ENCODE measurements around the gene TNIP1. TPM values are rescaled to one million over a fixed set of nuclear protein-coding genes. Genes with fewer than 3 reads are reported as not detected.

The TNIP1 gene
- total and polyA plus RNA-seq, 2 experiments from 2014 or later: 57.0 to 64.6 TPM

DNA sequence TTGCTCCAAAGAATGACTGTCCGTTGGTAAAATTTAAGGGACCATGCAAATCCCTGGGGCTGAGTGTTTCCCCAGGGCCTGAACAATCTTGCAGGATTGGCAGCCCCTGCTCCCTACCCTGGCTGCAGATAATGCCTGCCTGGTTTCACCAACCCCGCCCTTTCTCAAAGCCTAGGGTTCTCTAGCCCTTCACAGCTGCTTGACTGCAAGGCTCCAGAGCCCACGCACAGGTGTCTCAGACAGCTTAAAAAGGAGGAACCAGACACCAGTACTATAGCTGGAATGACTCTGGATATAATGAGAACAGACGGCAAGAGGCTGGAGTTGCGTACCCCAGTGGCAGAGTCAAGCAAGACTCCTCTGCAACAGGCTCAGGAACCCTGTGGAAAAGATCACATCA is 25.2 kb upstream of the TNIP1 start:
- no peaks in the 10 kb centered on the region for H3K9me3 ChIP-seq (ENCODE audit: low read depth)
- no peak overlapping the region for H3K27ac ChIP-seq
- H3K4me3 ChIP-seq: no peak overlapping the region
- no peak for DNase-seq (ENCODE audit: low spot score)
- H2AFZ ChIP-seq: no peak overlapping the region
- H3K4me1 ChIP-seq (ENCODE audit: insufficient read depth): peaks cover 3% of the 10 kb centered on the region
- H3K4me2 ChIP-seq: no peak overlapping the region
- H3K36me3 ChIP-seq (replicated peaks; ENCODE audit: insufficient read depth, low read depth): no peaks in the 10 kb centered on the region
- H3K79me2 ChIP-seq: no peaks in the 10 kb centered on the region
- no peaks in the 10 kb centered on the region for H3K27me3 ChIP-seq
- no peaks in the 10 kb centered on the region for H4K20me1 ChIP-seq (ENCODE audit: insufficient read depth, poor library complexity, severe bottlenecking)
- no peak for TF ChIP-seq EZH2phosphoT487 (IDR thresholded peaks at IDR 0.05; ENCODE audit: low read depth, severe bottlenecking, unreplicated experiment)
- H3K9me2 ChIP-seq (replicated peaks; ENCODE audit: insufficient read depth): no peaks in the 10 kb centered on the region
- 91% methylated on average over 5 of the region's 5 CpGs for WGBS (ENCODE audit: low lambda C conversion rate, missing lambda C conversion rate)

DNA sequence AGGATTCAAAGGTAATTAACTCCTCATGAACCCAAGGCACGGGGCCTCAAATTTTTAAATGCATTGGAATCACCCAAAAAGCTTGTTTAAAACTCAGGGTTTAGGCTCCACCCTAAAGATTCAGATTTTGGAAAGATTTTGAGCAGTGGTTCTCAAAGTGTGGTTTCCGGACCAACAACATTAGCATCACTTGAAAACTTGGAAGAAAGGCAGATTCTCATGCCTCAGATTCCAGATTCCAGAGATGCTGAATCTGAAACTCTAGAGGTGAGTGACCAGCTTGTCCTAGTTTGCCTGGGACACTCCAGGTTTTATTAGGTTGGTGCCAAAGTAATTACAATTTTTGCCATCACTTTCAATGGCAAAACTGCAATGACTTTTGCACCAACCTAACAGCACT is 24.7 kb upstream of the TNIP1 start:
- H3K9me3 ChIP-seq (ENCODE audit: low read depth): no peaks in the 10 kb centered on the region
- H3K27me3 ChIP-seq: no peaks in the 10 kb centered on the region
- no peaks in the 10 kb centered on the region for H3K36me3 ChIP-seq (replicated peaks; ENCODE audit: insufficient read depth, low read depth)
- no peaks in the 10 kb centered on the region for H4K20me1 ChIP-seq (ENCODE audit: insufficient read depth, poor library complexity, severe bottlenecking)
- no peak for DNase-seq (ENCODE audit: low spot score)
- 91% methylated on average over 2 of the region's 2 CpGs for WGBS (ENCODE audit: low lambda C conversion rate, missing lambda C conversion rate)
- H3K4me1 ChIP-seq (ENCODE audit: insufficient read depth): peaks cover 5% of the 10 kb centered on the region
- H3K4me2 ChIP-seq: no peak overlapping the region
- no peak overlapping the region for H3K4me3 ChIP-seq
- H3K9me2 ChIP-seq (replicated peaks; ENCODE audit: insufficient read depth): no peaks in the 10 kb centered on the region
- TF ChIP-seq EZH2 (IDR thresholded peaks at IDR 0.05; ENCODE audit: borderline replicate concordance) (no peak), EZH2phosphoT487 (IDR thresholded peaks at IDR 0.05; ENCODE audit: low read depth, severe bottlenecking, unreplicated experiment) (no peak)
- TF ChIP-seq, protein P1, sequence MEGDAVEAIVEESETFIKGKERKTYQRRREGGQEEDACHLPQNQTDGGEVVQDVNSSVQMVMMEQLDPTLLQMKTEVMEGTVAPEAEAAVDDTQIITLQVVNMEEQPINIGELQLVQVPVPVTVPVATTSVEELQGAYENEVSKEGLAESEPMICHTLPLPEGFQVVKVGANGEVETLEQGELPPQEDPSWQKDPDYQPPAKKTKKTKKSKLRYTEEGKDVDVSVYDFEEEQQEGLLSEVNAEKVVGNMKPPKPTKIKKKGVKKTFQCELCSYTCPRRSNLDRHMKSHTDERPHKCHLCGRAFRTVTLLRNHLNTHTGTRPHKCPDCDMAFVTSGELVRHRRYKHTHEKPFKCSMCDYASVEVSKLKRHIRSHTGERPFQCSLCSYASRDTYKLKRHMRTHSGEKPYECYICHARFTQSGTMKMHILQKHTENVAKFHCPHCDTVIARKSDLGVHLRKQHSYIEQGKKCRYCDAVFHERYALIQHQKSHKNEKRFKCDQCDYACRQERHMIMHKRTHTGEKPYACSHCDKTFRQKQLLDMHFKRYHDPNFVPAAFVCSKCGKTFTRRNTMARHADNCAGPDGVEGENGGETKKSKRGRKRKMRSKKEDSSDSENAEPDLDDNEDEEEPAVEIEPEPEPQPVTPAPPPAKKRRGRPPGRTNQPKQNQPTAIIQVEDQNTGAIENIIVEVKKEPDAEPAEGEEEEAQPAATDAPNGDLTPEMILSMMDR (IDR thresholded peaks at IDR 0.05; ENCODE audit: poor library complexity): no peak
- no peak overlapping the region for H3K27ac ChIP-seq
- H2AFZ ChIP-seq: no peak overlapping the region
- no peaks in the 10 kb centered on the region for H3K79me2 ChIP-seq

DNA sequence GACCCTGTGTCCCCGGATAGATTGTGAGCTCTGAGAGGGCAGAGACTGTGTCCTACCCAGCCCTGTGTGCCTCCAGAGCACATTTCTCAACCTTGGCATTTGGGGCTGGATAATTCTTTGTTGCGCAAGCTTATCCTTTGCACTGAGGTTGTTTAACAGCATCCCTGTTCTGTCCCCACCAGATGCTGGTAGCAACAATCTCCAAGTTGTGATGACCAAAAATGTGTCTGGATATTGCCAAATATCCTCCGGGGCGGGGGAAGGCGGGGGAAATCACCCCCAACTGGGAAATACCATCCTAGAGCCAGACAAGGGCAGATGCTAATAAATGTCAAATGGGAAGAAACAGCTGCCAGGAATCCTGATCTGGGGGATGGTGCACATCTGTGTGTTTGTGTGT is 24.0 kb upstream of the TNIP1 start:
- Histone ChIP-seq H3K9me3 (ENCODE audit: low read depth) (no peaks in the 10 kb centered on the region), H2AFZ (no peak overlapping the region), H3K4me1 (ENCODE audit: insufficient read depth) (peaks cover 9% of the 10 kb centered on the region), H3K27ac (peak overlapping the region; percentile 37), H4K20me1 (ENCODE audit: insufficient read depth, poor library complexity, severe bottlenecking) (no peaks in the 10 kb centered on the region), H3K4me3 (no peak overlapping the region), H3K9me2 (replicated peaks; ENCODE audit: insufficient read depth) (no peaks in the 10 kb centered on the region), H3K27me3 (no peaks in the 10 kb centered on the region), H3K4me2 (no peak overlapping the region), H3K79me2 (no peaks in the 10 kb centered on the region), H3K36me3 (replicated peaks; ENCODE audit: insufficient read depth, low read depth) (no peaks in the 10 kb centered on the region)
- peak; percentile 47 for DNase-seq (ENCODE audit: low spot score)
- TF ChIP-seq EZH2 (IDR thresholded peaks at IDR 0.05; ENCODE audit: borderline replicate concordance): no peak
- no peak for TF ChIP-seq EZH2phosphoT487 (IDR thresholded peaks at IDR 0.05; ENCODE audit: low read depth, severe bottlenecking, unreplicated experiment)
- TF ChIP-seq, protein P1 (IDR thresholded peaks at IDR 0.05; ENCODE audit: poor library complexity): no peak
- 60% methylated on average over 5 of the region's 5 CpGs for WGBS (ENCODE audit: low lambda C conversion rate, missing lambda C conversion rate)

DNA sequence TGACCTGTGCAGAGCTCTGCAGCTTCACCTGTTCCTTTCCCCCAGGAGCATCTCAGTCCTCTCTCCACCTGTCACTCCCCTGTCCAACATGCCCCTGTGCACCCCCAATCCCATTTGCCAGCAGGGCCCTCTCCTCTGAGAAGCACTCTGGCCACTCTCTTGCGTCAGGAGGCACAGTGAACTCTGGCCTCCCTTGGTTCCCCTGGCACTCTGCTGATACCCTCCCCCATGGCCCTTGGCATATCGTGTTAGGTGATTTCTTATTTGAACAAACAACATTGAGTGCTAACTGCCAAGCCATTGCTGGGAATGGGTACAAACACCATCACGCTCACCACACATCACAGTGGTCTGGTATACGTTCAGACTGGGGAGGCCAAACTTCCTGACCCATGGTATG is 20.9 kb upstream of the TNIP1 start:
- WGBS (ENCODE audit: low lambda C conversion rate, missing lambda C conversion rate): 93% methylated on average over 4 of the region's 4 CpGs
- Histone ChIP-seq H3K79me2 (no peaks in the 10 kb centered on the region), H2AFZ (no peak overlapping the region), H3K9me3 (ENCODE audit: low read depth) (no peaks in the 10 kb centered on the region), H3K4me2 (no peak overlapping the region), H3K4me1 (ENCODE audit: insufficient read depth) (peaks cover 9% of the 10 kb centered on the region), H3K27ac (no peak overlapping the region), H3K27me3 (no peaks in the 10 kb centered on the region), H3K36me3 (replicated peaks; ENCODE audit: insufficient read depth, low read depth) (no peaks in the 10 kb centered on the region), H4K20me1 (ENCODE audit: insufficient read depth, poor library complexity, severe bottlenecking) (no peaks in the 10 kb centered on the region), H3K4me3 (no peak overlapping the region), H3K9me2 (replicated peaks; ENCODE audit: insufficient read depth) (no peaks in the 10 kb centered on the region)
- no peak for TF ChIP-seq EZH2 (IDR thresholded peaks at IDR 0.05; ENCODE audit: borderline replicate concordance)
- TF ChIP-seq, protein P1 (IDR thresholded peaks at IDR 0.05; ENCODE audit: poor library complexity): no peak
- TF ChIP-seq EZH2phosphoT487 (IDR thresholded peaks at IDR 0.05; ENCODE audit: low read depth, severe bottlenecking, unreplicated experiment): no peak
- DNase-seq (ENCODE audit: low spot score): no peak
